HepG2 (cell line): ENCODE data around the gene TADA2A. TPM values are rescaled to one million over a fixed set of nuclear protein-coding genes. Genes with fewer than 3 reads are reported as not detected.

Experiments used
- DNMT3B ChIP-seq: conservative IDR thresholded peaks from 2 replicates; pipeline ENCODE4 v1.6.1; 2016; ENCODE audit warnings: missing biosample characterization, control low read depth
- GLI4 ChIP-seq: sonication (generic); formaldehyde crosslinking; IDR thresholded peaks from 2 replicates; pipeline ENCODE4 v1.5.1; 2020; ENCODE audit warnings: missing genetic modification reagents, mild to moderate bottlenecking, moderate library complexity, borderline replicate concordance
- HDAC2 ChIP-seq: sonication (generic); formaldehyde crosslinking; IDR thresholded peaks from 2 replicates; pipeline ENCODE4 v1.4.0; 2020; ENCODE audit warnings: missing genetic modification reagents
- ZBTB7B ChIP-seq: sonication (generic); formaldehyde crosslinking; IDR thresholded peaks from 2 replicates; pipeline ENCODE4 v1.4.0; 2020; ENCODE audit warnings: missing genetic modification reagents
- ZNF430 ChIP-seq: sonication (generic); formaldehyde crosslinking; IDR thresholded peaks from 2 replicates; pipeline ENCODE4 v1.9.0; 2021; ENCODE audit warnings: mild to moderate bottlenecking, missing genetic modification reagents
- ZNF572 ChIP-seq: sonication (generic); formaldehyde crosslinking; IDR thresholded peaks from 2 replicates; pipeline ENCODE4 v1.5.1; 2020; ENCODE audit warnings: mild to moderate bottlenecking, missing genetic modification reagents
- polyA plus RNA-seq, 8 experiments: library from polyadenylated mRNA; depleted of rRNA in 3 of 8; stranded (reverse) in 7 of 8; unstranded in 1 of 8; fragments of >200 nt; fragmentation: Illumina TruSeq in 4 of 8; extraction: Trizol in 4 of 8; gene quantifications; 2 replicates each; pipeline versions ENCODE4 v1.2.1 to v1.2.3, GENCODE V29; 2011 to 2016; ENCODE audit warnings: low read depth in 4 of 8, missing spikeins in 1 of 8, mixed read lengths in 1 of 8; ENCODE audit not compliant: insufficient read depth in 1 of 8
- total RNA-seq, 5 experiments: library from RNA; depleted of rRNA; stranded (reverse); fragments of >200 nt; fragmentation: Illumina TruSeq; extraction: Trizol; gene quantifications; 2 replicates each; pipeline ENCODE4 v1.2.3, GENCODE V29; 2016; ENCODE audit warnings: low read depth in 1 of 5
- TF ChIP-seq, protein P1 (sequence below), 2 experiments: sonication (generic) in 1 of 2; formaldehyde crosslinking in 1 of 2; IDR thresholded peaks; 2 replicates each; pipeline versions ENCODE4 v1.5.1 to v1.6.1; 2011 to 2020; ENCODE audit warnings: borderline replicate concordance in 1 of 2, low read depth in 1 of 2, low read length in 1 of 2, mild to moderate bottlenecking in 1 of 2, missing genetic modification reagents in 1 of 2, moderate library complexity in 1 of 2
- TF ChIP-seq, protein P2 (sequence below): sonication (generic); formaldehyde crosslinking; IDR thresholded peaks from 2 replicates; pipeline ENCODE4 v1.4.0; 2020; ENCODE audit warnings: low read depth, mild to moderate bottlenecking, missing genetic modification reagents
- TF ChIP-seq, protein P3 (sequence below): sonication (generic); formaldehyde crosslinking; IDR thresholded peaks from 2 replicates; pipeline ENCODE4 v1.4.0; 2020; ENCODE audit warnings: mild to moderate bottlenecking, missing genetic modification reagents
- TF ChIP-seq, protein P4 (sequence below): sonication (generic); formaldehyde crosslinking; conservative IDR thresholded peaks from 2 replicates; pipeline ENCODE4 v1.4.0; 2020; ENCODE audit warnings: missing genetic modification reagents
- TF ChIP-seq, protein P5 (sequence below): sonication (generic); formaldehyde crosslinking; IDR thresholded peaks from 2 replicates; pipeline ENCODE4 v1.8.1; 2023; ENCODE audit warnings: mild to moderate bottlenecking, missing genetic modification reagents, borderline replicate concordance
- TF ChIP-seq, protein P6 (sequence below): sonication (generic); formaldehyde crosslinking; conservative IDR thresholded peaks from 2 replicates; pipeline ENCODE4 v1.4.0; 2020; ENCODE audit warnings: missing genetic modification reagents
- TF ChIP-seq, protein P7 (sequence below): sonication (generic); formaldehyde crosslinking; IDR thresholded peaks from 2 replicates; pipeline ENCODE4 v1.8.0; 2022; ENCODE audit warnings: mild to moderate bottlenecking, missing genetic modification reagents; ENCODE audit not compliant: insufficient replicate concordance
- TF ChIP-seq, protein P8 (sequence below): sonication (generic); formaldehyde crosslinking; conservative IDR thresholded peaks from 2 replicates; pipeline ENCODE4 v1.4.0; 2020; ENCODE audit warnings: mild to moderate bottlenecking, missing genetic modification reagents, moderate library complexity

The TADA2A gene
- total and polyA plus RNA-seq, 2 of the 13 experiments (the other 11 are each of a cell fraction or from before 2014, with no cell fraction given), result 8.0 to 14.0 TPM

DNA sequence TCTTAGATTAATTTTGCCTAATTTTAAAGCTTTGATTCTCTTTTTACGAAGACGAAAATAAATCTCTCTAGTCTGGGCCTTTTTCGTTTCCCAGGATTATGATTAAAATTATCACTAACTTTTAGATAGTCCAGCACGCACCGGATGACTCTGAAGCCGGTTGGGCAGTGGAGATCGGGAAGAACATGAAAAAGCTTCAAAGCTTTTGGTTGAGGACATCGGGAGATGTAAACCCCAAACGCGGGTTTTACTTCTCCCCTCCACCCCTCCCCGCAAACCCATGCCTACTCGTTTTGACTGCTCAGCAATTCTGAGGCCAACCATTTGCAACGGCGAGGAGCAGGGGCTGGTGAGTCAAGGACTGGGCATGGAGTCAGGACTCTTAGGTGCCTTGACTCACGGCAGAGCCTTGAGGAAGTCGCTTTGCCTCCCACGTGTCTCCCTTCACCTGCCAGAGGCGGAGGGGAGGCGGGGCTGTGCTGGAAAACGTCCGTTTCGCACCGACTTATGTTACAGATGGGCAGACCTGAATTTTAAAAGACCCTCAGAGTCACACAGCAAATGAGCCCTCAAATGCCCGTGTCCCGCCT lies 82.0 kb downstream of the TADA2A start (continued):
- TF ChIP-seq ZNF572 (CRISPR knock-in tag) (no peak), ZBTB7B (no peak), GLI4 (CRISPR knock-in tag) (no peak), DNMT3B (CRISPR knock-in tag) (no peak), HDAC2 (CRISPR knock-in tag) (no peak), ZNF430 (CRISPR knock-in tag) (no peak)
- TF ChIP-seq, protein P1, sequence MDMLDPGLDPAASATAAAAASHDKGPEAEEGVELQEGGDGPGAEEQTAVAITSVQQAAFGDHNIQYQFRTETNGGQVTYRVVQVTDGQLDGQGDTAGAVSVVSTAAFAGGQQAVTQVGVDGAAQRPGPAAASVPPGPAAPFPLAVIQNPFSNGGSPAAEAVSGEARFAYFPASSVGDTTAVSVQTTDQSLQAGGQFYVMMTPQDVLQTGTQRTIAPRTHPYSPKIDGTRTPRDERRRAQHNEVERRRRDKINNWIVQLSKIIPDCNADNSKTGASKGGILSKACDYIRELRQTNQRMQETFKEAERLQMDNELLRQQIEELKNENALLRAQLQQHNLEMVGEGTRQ (IDR thresholded peaks at IDR 0.05; ENCODE audit: low read depth, low read length), result 0 out of 2 replicates have a peak, but pooled peaks have one; percentile 10
- TF ChIP-seq, protein P1 (CRISPR knock-in tag; IDR thresholded peaks at IDR 0.05; ENCODE audit: borderline replicate concordance), result no peak
- TF ChIP-seq, protein P2, sequence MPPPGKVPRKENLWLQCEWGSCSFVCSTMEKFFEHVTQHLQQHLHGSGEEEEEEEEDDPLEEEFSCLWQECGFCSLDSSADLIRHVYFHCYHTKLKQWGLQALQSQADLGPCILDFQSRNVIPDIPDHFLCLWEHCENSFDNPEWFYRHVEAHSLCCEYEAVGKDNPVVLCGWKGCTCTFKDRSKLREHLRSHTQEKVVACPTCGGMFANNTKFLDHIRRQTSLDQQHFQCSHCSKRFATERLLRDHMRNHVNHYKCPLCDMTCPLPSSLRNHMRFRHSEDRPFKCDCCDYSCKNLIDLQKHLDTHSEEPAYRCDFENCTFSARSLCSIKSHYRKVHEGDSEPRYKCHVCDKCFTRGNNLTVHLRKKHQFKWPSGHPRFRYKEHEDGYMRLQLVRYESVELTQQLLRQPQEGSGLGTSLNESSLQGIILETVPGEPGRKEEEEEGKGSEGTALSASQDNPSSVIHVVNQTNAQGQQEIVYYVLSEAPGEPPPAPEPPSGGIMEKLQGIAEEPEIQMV (CRISPR knock-in tag), result no peak
- TF ChIP-seq, protein P3, sequence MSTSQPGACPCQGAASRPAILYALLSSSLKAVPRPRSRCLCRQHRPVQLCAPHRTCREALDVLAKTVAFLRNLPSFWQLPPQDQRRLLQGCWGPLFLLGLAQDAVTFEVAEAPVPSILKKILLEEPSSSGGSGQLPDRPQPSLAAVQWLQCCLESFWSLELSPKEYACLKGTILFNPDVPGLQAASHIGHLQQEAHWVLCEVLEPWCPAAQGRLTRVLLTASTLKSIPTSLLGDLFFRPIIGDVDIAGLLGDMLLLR, result peak; percentile 78; the same call in 1 of the 2 replicates
- TF ChIP-seq, protein P4, sequence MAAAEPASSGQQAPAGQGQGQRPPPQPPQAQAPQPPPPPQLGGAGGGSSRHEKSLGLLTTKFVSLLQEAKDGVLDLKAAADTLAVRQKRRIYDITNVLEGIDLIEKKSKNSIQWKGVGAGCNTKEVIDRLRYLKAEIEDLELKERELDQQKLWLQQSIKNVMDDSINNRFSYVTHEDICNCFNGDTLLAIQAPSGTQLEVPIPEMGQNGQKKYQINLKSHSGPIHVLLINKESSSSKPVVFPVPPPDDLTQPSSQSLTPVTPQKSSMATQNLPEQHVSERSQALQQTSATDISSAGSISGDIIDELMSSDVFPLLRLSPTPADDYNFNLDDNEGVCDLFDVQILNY, result no peak
- TF ChIP-seq, protein P5, sequence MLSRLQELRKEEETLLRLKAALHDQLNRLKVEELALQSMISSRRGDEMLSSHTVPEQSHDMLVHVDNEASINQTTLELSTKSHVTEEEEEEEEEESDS (CRISPR knock-in tag), result no peak
- TF ChIP-seq, protein P6, sequence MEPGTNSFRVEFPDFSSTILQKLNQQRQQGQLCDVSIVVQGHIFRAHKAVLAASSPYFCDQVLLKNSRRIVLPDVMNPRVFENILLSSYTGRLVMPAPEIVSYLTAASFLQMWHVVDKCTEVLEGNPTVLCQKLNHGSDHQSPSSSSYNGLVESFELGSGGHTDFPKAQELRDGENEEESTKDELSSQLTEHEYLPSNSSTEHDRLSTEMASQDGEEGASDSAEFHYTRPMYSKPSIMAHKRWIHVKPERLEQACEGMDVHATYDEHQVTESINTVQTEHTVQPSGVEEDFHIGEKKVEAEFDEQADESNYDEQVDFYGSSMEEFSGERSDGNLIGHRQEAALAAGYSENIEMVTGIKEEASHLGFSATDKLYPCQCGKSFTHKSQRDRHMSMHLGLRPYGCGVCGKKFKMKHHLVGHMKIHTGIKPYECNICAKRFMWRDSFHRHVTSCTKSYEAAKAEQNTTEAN (CRISPR knock-in tag), result no peak
- TF ChIP-seq, protein P7, sequence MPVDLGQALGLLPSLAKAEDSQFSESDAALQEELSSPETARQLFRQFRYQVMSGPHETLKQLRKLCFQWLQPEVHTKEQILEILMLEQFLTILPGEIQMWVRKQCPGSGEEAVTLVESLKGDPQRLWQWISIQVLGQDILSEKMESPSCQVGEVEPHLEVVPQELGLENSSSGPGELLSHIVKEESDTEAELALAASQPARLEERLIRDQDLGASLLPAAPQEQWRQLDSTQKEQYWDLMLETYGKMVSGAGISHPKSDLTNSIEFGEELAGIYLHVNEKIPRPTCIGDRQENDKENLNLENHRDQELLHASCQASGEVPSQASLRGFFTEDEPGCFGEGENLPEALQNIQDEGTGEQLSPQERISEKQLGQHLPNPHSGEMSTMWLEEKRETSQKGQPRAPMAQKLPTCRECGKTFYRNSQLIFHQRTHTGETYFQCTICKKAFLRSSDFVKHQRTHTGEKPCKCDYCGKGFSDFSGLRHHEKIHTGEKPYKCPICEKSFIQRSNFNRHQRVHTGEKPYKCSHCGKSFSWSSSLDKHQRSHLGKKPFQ, result no peak
- TF ChIP-seq, protein P8, sequence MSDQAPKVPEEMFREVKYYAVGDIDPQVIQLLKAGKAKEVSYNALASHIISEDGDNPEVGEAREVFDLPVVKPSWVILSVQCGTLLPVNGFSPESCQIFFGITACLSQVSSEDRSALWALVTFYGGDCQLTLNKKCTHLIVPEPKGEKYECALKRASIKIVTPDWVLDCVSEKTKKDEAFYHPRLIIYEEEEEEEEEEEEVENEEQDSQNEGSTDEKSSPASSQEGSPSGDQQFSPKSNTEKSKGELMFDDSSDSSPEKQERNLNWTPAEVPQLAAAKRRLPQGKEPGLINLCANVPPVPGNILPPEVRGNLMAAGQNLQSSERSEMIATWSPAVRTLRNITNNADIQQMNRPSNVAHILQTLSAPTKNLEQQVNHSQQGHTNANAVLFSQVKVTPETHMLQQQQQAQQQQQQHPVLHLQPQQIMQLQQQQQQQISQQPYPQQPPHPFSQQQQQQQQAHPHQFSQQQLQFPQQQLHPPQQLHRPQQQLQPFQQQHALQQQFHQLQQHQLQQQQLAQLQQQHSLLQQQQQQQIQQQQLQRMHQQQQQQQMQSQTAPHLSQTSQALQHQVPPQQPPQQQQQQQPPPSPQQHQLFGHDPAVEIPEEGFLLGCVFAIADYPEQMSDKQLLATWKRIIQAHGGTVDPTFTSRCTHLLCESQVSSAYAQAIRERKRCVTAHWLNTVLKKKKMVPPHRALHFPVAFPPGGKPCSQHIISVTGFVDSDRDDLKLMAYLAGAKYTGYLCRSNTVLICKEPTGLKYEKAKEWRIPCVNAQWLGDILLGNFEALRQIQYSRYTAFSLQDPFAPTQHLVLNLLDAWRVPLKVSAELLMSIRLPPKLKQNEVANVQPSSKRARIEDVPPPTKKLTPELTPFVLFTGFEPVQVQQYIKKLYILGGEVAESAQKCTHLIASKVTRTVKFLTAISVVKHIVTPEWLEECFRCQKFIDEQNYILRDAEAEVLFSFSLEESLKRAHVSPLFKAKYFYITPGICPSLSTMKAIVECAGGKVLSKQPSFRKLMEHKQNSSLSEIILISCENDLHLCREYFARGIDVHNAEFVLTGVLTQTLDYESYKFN, result no peak
